Adrenal gland (tissue), 5 donors: ENCODE data around the gene ZSCAN9.

Experiments
- POLR2A ChIP-seq, 2 donors: fragments of 450-650 bp; IDR thresholded peaks; one replicate each; pipeline ENCODE4 v1.6.1; 2017; ENCODE audit warnings: antibody characterized with exemption in 2 of 2, mild to moderate bottlenecking in 2 of 2, moderate library complexity in 1 of 2
- TF ChIP-seq, protein P1 (sequence below), 6 experiments: fragments of 450-650 bp in 4 of 6; fragments of 200-600 bp in 2 of 6; sonication (generic) in 1 of 6; IDR thresholded peaks; 1 replicate in 5 of 6; 2 replicates in 1 of 6; pipeline versions ENCODE4 v1.5.1 to v1.8.0; 2016 to 2021; ENCODE audit warnings: antibody characterized with exemption in 6 of 6, mild to moderate bottlenecking in 2 of 6, moderate library complexity in 1 of 6
- donor health status: DM: no; HTN: no; CAD: no.

GRCh38 chr6:28243946-28244345 is 18.9 kb downstream of the ZSCAN9 start:
- TF ChIP-seq, protein P1, sequence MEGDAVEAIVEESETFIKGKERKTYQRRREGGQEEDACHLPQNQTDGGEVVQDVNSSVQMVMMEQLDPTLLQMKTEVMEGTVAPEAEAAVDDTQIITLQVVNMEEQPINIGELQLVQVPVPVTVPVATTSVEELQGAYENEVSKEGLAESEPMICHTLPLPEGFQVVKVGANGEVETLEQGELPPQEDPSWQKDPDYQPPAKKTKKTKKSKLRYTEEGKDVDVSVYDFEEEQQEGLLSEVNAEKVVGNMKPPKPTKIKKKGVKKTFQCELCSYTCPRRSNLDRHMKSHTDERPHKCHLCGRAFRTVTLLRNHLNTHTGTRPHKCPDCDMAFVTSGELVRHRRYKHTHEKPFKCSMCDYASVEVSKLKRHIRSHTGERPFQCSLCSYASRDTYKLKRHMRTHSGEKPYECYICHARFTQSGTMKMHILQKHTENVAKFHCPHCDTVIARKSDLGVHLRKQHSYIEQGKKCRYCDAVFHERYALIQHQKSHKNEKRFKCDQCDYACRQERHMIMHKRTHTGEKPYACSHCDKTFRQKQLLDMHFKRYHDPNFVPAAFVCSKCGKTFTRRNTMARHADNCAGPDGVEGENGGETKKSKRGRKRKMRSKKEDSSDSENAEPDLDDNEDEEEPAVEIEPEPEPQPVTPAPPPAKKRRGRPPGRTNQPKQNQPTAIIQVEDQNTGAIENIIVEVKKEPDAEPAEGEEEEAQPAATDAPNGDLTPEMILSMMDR (IDR thresholded peaks at IDR 0.05), result no peak
- no peak for TF ChIP-seq POLR2A (IDR thresholded peaks at IDR 0.05)
